Amygdala (tissue), 56 donors: ENCODE data around the gene ATP1B3.
"Not testable (repeated sequence)": the region's sequence is repeated elsewhere in the genome, so short reads cannot be mapped to it uniquely, and the experiment has no call there.

Experiments
- DNase-seq, 56 donors: peaks; one replicate each; lab custom pipeline; 2025; lab: John Stamatoyannopoulos, UW

ATP1B3 gene

GRCh38 chr3:141900343-141900742 is 23.9 kb downstream of the ATP1B3 start:
- no peak for DNase-seq

- no peak for DNase-seq
Observed at GRCh38 chr3:141901914-141902313, 25.5 kb downstream of the ATP1B3 start.

GRCh38 chr3:141904203-141904602 is 27.8 kb downstream of the ATP1B3 start:
- no peak for DNase-seq

GRCh38 chr3:141905129-141905528 is 28.7 kb downstream of the ATP1B3 start:
- no peak for DNase-seq

GRCh38 chr3:141909408-141909807 is 33.0 kb downstream of the ATP1B3 start:
- DNase-seq, result no peak

- DNase-seq, result not testable (repeated sequence)
Observed at GRCh38 chr3:141909986-141910385, 33.5 kb downstream of the ATP1B3 start.

GRCh38 chr3:141913150-141913811 is 36.8 kb downstream of the ATP1B3 start:
- DNase-seq, result no peak

GRCh38 chr3:141914311-141914710 is 37.9 kb downstream of the ATP1B3 start:
- no peak for DNase-seq

GRCh38 chr3:141915016-141915415 is 38.6 kb downstream of the ATP1B3 start:
- DNase-seq, result no peak

GRCh38 chr3:141915766-141916165 is 39.3 kb downstream of the ATP1B3 start:
- no peak for DNase-seq

GRCh38 chr3:141920701-141921100 is 44.3 kb downstream of the ATP1B3 start:
- DNase-seq, result no peak

- DNase-seq, result no peak
Observed at GRCh38 chr3:141921316-141921715, 44.9 kb downstream of the ATP1B3 start.

- DNase-seq, result not testable (repeated sequence)
Observed at GRCh38 chr3:141925677-141926076, 49.2 kb downstream of the ATP1B3 start.

- no peak for DNase-seq
Observed at GRCh38 chr3:141926929-141927328, 50.5 kb downstream of the ATP1B3 start.

GRCh38 chr3:141928631-141929270 is 52.3 kb downstream of the ATP1B3 start:
- no peak for DNase-seq

- no peak for DNase-seq
Observed at GRCh38 chr3:141929341-141929995, 53.0 kb downstream of the ATP1B3 start.

- no peak for DNase-seq
Observed at GRCh38 chr3:141930801-141931200, 54.4 kb downstream of the ATP1B3 start.

GRCh38 chr3:141933421-141934300 is 57.2 kb downstream of the ATP1B3 start:
- no peak for DNase-seq

- no peak for DNase-seq
Observed at GRCh38 chr3:141934354-141934753, 57.9 kb downstream of the ATP1B3 start.

GRCh38 chr3:141938011-141938500 is 61.6 kb downstream of the ATP1B3 start:
- no peak for DNase-seq

- DNase-seq, result no peak
Observed at GRCh38 chr3:141939759-141940158, 63.3 kb downstream of the ATP1B3 start.
